Activated T-helper 9 cell treated with anti-CD3 and anti-CD28 coated beads, Interleukin-2, amount 50 U/mL, for 16 hours (primary cell): ENCODE results near the gene GRIA3.
"Not testable (repeated sequence)": the region's sequence is repeated elsewhere in the genome, so short reads cannot be mapped to it uniquely, and the experiment has no call there.

Experiments used
- DNase-seq: peaks from one replicate; pipeline ENCODE4 v3.0.0-alpha.2; 2020; ENCODE audit warnings: low read depth

The GRIA3 gene

DNA sequence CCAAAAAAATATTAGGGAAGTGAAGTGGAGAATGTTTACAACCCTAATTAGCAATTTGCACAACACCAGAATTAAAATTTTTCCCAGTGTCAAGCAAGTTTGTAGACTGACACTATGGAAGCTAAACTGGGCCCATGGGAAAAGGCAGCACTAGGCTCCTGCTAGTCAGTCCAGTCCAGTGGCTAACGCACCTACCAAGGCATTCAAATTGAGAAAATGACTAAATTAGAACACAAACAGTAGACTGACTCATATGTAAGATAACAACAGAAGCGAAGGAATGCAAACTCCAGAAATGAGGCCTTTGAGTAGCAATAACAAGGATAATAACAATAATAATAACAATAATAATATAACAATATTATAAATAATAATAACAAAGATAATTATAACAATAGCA lies 90.7 kb downstream of the GRIA3 start:
- no peak for DNase-seq

GRCh38 chrX:123277347-123277746 lies 93.3 kb downstream of the GRIA3 start:
- DNase-seq, result no peak

- no peak for DNase-seq
These were observed 93.7 kb downstream of the GRIA3 start for GRCh38 chrX:123277821-123278220.

GRCh38 chrX:123282241-123282640 lies 98.2 kb downstream of the GRIA3 start:
- DNase-seq, result no peak

DNA sequence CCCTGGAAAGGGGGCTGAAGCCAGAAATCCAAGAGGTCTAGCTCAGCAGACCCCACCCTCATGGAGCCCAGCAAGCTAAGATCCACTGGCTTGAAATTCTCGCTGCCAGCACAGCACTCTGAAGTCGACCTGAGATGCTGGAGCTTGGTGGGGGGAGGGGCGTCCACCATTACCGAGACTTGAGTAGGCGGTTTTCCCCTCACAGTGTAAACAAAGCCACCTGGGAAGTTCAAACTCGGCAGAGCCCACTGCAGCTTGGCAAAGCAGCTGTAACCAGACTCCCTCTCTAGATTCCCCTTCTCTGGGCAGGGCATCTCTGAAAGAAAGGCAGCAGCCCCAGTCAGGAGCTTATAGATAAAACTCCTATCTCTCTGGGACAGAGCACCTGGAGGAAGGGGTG lies 99.3 kb downstream of the GRIA3 start:
- DNase-seq, result not testable (repeated sequence)

- no peak for DNase-seq
These were observed 107.5 kb downstream of the GRIA3 start for GRCh38 chrX:123291623-123292022.

GRCh38 chrX:123298026-123298425 lies 113.9 kb downstream of the GRIA3 start:
- DNase-seq, result no peak

GRCh38 chrX:123303429-123303828 lies 119.4 kb downstream of the GRIA3 start:
- no peak for DNase-seq

- DNase-seq, result no peak
These were observed 124.6 kb downstream of the GRIA3 start for GRCh38 chrX:123308658-123309057.

- DNase-seq, result no peak
These were observed 126.0 kb downstream of the GRIA3 start for GRCh38 chrX:123310112-123310511.

GRCh38 chrX:123311486-123311885 lies 127.4 kb downstream of the GRIA3 start:
- no peak for DNase-seq

DNA sequence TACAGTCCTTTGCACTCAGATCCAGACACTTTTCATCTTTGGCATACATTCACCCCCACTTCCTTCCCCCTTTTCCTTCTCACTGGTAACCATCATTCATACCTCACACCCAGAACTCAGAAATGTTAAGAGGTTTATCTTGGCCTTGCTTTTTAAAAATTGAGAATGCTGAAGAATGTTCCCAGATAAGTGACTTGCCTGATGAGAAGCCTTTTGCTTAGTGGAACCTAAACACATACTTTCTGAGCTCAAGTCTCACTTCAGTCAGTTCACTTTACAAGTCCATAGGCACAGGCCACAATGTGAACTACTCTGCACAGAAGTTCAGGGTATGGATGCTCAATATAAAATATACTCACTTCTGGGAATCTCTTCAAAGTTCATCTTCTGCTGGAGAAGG lies 129.4 kb downstream of the GRIA3 start:
- DNase-seq, result no peak

GRCh38 chrX:123320622-123321021 lies 136.5 kb downstream of the GRIA3 start:
- no peak for DNase-seq

- no peak for DNase-seq
These were observed 138.5 kb downstream of the GRIA3 start for GRCh38 chrX:123322536-123322935.

DNA sequence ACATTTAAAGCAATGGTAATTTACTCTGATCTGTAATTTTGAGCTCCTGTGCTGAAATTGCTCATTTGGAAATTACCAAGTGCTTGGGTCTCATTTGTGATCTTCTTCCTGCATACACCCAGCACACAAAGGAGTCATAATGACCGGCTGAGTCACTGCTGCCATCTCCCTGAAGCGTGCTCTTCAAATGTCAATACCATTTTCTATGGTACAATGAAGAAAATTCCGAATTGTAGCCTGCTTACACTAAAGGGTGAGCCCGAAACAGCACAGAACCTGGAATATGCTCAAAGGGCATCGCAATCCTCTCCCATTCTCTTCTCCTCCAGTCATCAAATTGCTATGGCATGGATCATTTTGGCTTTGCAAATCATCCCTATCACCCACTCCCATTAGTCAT lies 140.5 kb downstream of the GRIA3 start:
- no peak for DNase-seq

DNA sequence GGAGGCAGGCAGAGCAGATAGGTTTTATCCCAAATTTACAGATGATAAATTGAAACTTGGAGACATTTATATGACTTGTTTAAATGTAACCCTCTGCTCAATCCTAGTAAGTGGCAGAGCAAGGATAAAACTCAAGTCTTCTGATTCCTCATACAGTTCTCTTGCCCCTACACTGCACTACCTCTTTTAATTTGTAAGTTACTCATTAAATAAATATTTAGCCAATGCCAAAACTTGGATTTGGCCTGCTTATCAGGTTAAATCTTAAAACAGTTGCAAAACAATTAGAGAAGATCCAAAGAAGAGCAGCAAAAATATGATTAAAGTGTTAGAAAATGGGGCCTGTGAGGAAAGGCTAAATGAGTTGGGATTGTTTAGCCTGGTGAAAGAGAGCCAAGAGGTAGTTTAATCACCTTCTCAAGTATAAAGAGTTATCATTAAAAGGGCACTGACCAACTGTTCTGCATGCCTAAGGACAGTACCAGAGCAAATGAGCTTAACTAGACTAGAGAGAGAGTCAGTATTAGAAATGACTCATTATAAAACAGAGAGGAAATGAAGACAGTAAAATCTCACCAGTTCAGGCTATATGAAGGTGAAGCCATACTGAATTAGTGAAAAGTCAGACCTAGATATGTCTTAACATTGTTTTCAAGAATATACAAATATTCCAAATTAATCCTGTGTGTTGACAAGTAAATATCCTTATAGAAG lies 146.3 kb downstream of the GRIA3 start:
- DNase-seq, result no peak

GRCh38 chrX:123331349-123331748 lies 147.3 kb downstream of the GRIA3 start:
- no peak for DNase-seq

DNA sequence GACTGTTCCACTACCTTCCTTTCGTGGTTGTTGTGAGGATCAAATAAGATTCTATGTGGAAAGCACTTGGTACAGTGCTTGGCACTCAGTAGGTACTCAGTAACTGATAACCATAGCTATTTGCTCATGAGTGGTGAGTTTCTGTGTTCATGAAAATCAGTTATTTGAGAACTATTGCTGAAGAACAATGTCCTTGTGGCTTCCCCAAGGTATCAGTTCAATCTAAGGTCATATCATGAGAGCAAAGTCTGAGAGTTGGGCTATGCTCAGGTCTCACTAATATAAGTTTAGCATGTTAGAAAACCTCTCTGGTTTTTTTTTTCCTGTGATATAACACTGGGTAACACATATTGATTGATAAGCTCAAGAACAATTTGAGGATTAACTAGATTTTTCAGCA lies 147.8 kb downstream of the GRIA3 start:
- DNase-seq, result no peak

GRCh38 chrX:123336666-123337065 lies 152.6 kb downstream of the GRIA3 start:
- no peak for DNase-seq

DNA sequence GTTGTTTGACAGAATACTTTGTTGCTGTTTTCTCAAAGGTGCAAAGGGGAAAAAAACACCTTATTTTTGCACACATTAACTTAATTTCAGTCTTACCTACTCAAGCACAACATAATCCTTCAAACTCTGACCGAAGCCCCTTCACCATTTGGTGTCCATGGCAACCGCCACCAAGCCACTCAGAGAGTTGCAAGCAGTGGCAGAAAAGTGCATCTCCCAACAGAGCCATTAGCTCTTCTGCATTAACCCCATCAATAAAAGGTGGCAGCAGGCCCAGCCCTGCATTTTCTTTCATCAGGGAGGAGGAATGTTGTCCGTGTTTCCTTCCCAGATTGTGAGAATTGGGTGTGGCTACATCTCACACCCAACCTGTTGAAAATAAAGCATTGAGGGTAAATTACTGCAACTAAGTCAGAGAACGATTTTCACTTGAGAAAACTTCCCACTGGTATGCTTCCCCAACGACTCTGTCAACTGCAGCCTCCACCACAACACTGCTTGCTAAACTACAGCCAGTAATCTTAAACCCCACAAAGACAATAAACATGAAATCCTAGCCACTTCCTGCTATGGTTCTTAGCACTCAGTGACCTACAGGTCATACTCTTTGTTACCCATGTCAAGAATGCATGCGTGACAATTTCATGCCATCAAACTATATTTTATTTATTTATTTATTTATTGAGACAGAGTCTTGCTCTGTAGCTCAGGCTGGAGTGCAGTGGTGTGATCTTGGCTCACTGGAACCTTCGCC lies 154.0 kb downstream of the GRIA3 start:
- DNase-seq, result no peak

DNA sequence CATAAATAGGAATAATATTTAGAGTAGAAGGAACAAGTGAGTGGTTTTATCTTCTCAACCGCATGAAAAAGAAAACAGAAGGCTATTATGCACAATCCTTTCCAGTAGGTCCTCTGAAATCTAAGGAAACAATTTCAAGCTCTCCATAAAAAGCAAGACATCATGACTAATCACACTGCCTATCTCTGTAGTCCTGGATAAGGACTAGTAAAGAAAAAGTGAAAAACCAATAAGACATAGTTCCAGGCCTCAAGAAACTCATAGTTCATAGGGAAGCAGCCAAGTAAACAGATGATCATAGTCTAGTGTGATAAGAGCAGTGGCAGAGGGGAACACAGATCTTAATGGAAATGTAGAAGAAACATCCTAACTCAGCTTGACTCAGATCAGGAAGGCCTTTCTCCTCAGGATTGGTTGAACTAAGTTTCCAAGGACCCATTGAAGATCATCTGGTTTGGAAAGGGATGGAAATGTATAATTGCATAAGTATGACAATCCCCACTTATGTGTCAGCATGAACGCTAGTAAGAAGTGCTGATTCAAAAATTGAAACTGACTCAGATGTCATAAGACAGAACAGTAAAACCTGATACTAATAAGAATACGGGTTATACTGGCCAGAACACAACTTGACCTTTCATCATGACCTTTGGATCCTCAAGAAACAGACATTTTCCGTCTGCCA lies 155.3 kb downstream of the GRIA3 start:
- DNase-seq, result no peak

DNA sequence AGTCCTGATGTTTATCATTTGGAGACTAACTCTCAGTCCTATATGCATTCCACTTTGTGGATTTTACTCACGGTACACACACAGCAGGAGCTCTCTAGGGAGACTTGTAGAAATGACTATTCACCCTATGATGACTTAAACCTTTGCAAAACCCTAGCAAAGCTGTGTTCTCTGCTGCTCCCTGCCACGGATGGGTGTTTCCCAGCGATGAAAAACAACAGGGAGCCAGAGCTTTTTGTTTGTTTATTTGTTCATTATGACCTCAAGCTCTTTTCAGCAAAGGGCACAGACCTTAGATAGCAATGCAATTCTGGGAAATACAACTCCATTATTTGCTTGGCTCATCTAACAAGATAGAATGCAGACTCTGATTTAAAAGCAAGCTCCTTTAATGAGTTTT lies 156.6 kb downstream of the GRIA3 start:
- DNase-seq, result no peak

GRCh38 chrX:123348468-123348867 lies 164.4 kb downstream of the GRIA3 start:
- no peak for DNase-seq
